Fibroblast of the aortic adventitia (primary cell): ENCODE data around the gene EFTUD2. TPM values are rescaled to one million over a fixed set of nuclear protein-coding genes. Genes with fewer than 3 reads are reported as not detected.
A peak's percentile ranks its signal among the peaks of the same experiment; 100 is the strongest.

Experiments
- DNase-seq: peaks from one replicate; pipeline ENCODE4 v3.0.0-alpha.2; 2010; ENCODE audit warnings: low read depth
- H3K4me3 ChIP-seq: 2 replicates; pipeline ENCODE4 v1.5.1; 2011; ENCODE audit warnings: low read depth, mild to moderate bottlenecking, control low read depth, low read length, moderate library complexity
- CTCF ChIP-seq: IDR thresholded peaks from 2 replicates; pipeline ENCODE4 v1.5.1; 2011; ENCODE audit warnings: mild to moderate bottlenecking, low read length, control low read depth, inconsistent platforms; ENCODE audit not compliant: insufficient read depth
- total RNA-seq: library from RNA; depleted of rRNA; stranded (reverse); fragments of >200 nt; gene quantifications from 2 replicates; pipeline ENCODE4 v1.2.3, GENCODE V29; 2012; ENCODE audit warnings: low replicate concordance

EFTUD2 gene
- total RNA-seq, 1 donor, result 79.9 TPM

GRCh38 chr17:44878627-44879221, 20.5 kb downstream of the EFTUD2 start:
- peak; percentile 69 for TF ChIP-seq CTCF
- DNase-seq, result peak; percentile 59
- H3K4me3 ChIP-seq, result no peak overlapping the region

- no peak for TF ChIP-seq CTCF
- H3K4me3 ChIP-seq, result no peak overlapping the region
- DNase-seq, result no peak
These were observed 22.1 kb downstream of the EFTUD2 start for GRCh38 chr17:44877121-44877520.

GRCh38 chr17:44875761-44876160, 23.5 kb downstream of the EFTUD2 start:
- no peak for DNase-seq
- H3K4me3 ChIP-seq, result no peak overlapping the region
- no peak for TF ChIP-seq CTCF

GRCh38 chr17:44872131-44872768, 27.0 kb downstream of the EFTUD2 start:
- TF ChIP-seq CTCF, result no peak
- peak; percentile 10 for DNase-seq

GRCh38 chr17:44871556-44871955, 27.7 kb downstream of the EFTUD2 start:
- no peak for TF ChIP-seq CTCF
- DNase-seq, result no peak
- H3K4me3 ChIP-seq, result no peak overlapping the region

More at GRCh38 chr17:44872131-44872768, 27.0 kb downstream of the EFTUD2 start:
- no peak overlapping the region for H3K4me3 ChIP-seq

- no peak for TF ChIP-seq CTCF
- H3K4me3 ChIP-seq, result no peak overlapping the region
- DNase-seq, result no peak
These were observed 31.4 kb downstream of the EFTUD2 start for GRCh38 chr17:44867841-44868240.
